GM19043 (cell line): Measurements from ENCODE around the gene KCTD19.
"Not testable (repeated sequence)": the region's sequence is repeated elsewhere in the genome, so short reads cannot be mapped to it uniquely, and the experiment has no call there.

ENCODE experiments used
- ATAC-seq: cut with Tn5 transposase; IDR thresholded peaks from one replicate; pipeline ENCODE4 v1.9.1; 2021; ENCODE audit warnings: low read depth; ENCODE audit not compliant: unreplicated experiment

Gene KCTD19

DNA sequence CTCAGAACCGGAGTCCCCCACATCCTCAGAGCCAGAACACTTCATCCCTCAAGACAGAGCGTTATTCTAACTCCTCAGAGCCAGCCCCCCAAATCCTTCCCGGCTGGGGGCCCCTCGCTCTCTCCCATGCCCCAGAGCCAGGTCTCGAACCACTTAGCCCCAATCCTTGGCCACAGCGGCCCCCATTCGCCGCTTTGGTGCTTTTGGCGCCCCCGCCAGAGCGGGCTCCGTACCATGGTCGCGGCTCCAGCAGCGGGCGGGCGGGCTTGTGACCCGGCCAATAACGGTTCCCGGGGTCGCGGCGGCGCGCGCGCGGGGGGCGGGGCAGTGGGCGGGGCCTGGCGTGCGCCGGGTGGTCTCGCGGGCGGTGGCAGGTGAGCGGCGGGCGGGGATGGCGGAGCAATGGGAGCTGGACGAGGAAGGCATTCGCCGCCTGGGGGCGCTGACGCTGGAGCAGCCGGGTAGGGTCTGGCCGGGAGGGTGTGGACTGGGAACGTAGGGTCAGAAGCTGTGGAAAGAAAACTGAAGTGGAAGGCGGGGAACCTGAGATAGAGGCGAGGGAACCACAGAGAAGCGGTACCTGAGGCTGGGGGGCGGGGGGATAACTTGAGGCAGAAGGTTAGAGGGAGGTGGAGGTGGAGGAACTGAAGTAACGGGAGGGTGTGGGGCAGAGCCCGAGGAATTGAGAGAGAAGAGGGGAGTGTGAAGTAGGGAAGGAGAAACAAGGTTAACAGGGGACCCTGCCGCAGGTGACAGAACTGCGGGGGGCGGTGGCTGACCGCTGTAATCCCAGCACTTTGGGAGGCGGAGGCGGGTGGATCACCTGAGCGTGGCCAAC lies at the start of gene KCTD19, which contains the start of gene LRRC36:
KCTD19 (minus strand) TSS at position 270 of the 838 bp plus-strand sequence; CDS start at position 236, 34 bp downstream.
LRRC36 (plus strand) TSS at position 344 of the 838 bp plus-strand sequence; CDS start at position 392, 48 bp downstream.
- ATAC-seq = no peak

DNA sequence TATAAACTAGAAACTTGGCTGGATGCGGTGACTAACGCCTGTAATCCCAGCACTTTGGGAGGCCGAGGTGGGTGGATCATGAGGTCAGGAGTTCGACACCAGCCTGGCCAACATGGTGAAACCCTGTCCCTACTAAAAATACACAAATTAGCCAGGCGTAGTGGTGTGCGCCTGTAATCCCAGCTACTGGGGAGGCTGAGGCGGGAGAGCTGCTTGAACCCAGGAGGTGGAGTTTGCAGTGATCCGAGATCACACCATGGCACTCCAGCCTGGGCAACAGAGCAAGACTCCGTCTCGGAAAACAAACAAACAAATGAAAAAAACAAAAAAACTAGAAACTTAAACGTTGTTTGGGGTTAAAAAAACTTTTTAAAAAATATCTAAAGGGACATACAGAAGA lies 49.5 kb upstream of the KCTD19 start:
- not testable (repeated sequence) for ATAC-seq

DNA sequence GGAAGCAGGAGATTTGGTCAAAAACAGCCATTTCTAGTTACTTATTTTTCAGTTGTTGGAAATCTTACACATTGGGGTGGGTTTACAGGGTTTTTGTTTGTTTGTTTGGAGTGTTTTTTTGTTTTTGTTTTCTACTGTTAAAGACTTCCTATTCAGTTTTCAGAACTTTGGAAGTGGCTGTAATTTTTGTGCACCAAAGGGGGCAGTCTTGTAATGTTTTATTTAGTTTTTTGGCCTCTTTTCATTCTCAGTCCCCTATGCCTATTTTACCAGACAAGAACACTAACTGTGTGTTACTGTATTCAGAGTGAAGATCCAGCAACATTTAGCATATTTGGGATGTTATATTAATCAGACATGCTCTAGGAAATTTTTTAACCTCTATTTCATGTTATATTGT lies 46.1 kb upstream of the KCTD19 start:
- no peak for ATAC-seq

DNA sequence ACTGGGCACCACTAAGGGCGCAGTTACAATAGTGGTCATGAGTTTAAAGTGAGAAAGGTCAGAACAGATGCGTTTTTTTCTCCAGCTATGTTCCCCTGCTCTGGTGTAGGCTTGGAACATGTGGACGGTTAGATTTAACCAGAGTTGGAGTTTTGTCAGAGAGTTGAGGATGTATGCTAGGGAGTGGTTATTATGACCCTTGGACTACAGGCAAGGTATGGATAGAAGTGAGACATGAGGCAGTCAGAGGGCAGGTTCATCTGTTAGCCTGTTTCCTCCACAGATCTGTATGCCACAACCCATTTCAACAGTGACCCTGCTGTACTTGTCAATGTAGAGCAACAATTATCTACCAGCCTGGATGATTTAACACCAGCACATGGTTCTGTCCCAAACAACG lies 44.1 kb upstream of the KCTD19 start:
- ATAC-seq = no peak

DNA sequence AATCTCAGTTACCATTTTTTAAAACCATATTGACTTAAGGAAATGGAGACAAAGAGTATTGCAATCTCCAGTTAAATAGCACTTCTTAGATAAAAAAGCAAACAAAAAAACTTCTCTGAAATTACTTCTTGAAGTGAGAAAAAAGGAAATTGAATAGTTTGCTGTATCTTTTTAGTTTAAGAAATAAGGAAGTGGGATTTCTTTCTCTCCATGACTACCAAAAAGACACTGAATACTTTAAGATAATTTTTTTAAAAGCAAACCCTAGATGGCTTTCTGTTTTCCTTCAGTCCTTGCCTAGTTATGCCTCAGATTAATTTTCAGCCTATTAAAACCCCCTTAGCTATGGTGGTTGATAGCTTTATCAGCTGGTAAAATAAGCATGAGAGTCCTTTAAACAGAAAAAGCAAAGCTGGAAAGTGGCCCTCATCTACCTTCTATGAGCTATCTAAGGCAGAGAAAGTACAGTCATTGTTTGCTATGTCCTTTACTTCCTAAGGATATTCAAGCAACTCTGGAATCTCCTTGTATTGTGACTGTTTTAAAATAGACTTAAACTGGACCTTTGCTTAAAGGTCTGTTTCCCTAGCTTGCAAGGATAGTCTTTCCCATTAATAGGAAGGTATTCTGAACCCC lies 38.2 kb upstream of the KCTD19 start:
- no peak for ATAC-seq

DNA sequence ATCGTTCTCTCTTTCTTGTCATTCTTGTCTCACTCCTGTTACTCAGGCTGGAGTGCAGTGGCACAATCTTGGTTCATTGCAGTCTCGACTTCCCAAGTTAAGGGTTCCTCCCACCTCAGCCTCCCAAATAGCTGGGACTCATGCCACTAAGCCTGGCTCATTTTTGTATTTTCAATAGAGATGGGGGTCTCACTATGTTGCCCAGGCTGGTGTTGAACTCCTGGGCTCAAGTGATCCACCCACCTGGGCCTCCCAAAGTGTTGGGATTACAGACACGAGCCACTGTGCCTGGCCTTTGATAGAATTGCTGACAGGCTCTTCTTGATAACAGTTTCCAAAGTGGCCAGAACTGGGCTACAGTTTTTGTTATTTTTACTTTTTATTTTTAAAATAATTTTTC lies 34.5 kb upstream of the KCTD19 start:
- no peak for ATAC-seq

DNA sequence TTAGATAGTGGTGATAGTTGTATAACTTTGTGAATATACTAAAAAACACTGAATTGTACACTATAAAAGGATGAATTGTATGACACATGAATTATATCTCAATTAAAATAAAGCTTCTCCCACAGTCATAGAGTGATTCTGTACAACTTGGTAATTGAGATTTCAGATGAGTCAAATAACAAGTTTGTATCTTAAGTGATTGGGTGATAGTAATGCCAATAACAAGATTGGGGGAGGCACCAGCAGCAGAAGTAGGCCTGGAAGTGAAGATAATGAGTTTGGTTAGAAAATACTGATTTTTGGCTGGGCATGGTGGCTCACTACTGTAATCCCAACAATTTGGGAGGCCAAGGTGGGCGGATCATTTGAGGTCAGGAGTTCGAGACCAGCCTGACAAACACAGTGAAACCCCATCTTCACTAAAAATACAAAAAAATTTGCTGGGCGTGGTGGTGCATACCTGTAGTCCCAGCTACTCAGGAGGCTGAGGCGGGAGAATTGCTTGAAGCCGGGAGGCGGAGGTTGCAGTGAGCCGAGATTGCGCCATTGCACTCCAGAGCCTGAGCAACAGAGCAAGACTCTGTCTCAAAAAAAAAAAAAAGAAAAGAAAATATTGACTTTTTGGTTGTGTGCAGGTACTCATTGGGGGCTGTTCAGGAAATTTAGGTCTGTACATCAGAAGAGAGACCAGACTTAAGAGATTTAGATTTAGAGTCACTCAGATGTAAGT lies 33.2 kb upstream of the KCTD19 start:
- ATAC-seq = not testable (repeated sequence)

DNA sequence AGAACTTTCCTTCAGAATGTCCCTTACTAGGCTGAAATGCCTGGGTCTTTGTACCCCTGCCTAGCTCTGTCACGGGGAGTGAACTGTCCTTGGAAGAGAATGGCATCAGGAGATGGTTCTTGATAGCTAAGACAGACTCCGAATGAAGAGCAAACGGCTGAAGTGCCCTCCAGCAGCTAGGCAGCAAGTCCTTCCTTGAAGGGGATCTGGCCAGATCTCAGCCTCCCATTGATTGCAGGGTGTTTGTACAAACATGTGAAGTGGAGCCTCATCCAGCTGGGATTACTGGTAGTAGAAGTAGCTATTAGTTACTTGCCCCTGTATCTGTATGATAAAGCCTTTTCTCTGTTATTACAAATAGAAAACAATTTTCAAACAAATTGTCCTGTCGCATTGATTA lies 31.0 kb upstream of the KCTD19 start:
- ATAC-seq = no peak

DNA sequence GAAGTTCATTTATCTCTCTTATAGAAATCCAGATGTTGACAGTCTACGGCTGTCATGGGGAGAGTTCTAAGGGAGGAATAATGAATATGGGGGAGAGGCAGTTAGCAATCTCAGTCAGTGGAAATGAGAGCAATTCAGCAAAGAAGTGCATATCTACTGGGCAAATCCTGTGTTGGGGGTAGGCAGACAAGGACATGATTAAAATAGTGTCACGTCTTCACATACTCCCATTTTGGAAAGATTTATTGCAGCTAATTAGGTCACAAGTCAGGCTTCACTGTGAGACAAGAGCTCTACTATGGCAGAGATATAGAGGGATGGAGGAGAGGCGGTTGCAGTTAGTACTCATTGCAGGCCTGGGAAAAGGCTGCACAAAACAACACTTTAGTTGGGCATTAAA lies 29.9 kb upstream of the KCTD19 start:
- no peak for ATAC-seq

DNA sequence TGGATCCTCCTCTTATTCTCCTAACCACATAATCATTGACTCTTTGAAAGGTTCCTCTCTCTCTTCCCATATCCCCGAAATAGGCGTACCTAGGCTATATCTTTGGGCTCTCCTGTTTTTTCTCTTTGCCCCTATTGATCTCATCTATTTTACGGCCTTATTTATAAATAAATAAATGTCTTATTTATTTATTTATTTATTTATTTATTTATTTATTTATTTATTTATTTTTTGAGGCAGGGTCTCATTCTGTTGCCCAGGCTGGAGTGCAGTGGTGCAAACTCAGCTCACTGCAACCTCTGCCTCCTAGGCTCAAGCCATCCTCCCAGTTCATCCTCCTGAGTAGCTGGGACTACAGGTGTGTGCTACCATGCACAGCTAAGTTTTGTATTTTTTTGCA lies 25.9 kb upstream of the KCTD19 start:
- not testable (repeated sequence) for ATAC-seq

DNA sequence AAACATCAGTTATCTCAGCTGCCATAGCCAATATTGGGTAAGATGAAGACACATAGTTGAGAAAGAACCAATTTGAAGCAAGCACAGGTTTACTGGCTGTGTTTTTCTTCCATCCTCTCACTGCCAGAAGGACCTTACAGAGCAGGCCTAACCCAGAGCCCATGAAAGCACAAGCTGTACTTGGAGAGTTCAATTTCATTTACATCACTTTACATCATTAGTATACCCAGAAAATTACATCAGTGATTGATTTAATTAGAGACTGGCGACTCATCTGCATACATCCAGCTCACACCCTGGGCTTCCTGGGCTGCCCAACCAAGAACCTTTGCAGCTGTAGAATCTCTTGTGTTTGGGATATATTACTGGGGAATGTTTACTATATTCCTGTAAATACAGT lies 23.8 kb upstream of the KCTD19 start:
- ATAC-seq = no peak

DNA sequence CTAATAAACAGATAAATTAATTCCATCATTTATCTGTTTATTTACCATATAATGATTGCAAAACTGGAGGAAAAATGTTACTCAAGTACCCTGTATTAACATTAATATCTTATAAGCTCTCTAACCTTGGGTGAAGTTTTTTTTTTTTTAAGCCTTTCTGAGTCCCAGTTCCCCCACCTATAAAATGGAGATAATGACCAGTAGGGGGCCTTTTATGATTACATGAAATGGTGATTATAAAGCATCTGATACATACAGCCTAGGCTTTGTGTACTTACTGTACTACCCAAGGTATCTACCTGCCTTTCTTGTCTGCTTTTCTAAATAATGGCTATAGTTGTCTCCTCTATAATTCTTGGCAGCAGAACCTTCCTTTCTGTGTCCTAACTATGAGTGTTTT lies 22.6 kb upstream of the KCTD19 start:
- no peak for ATAC-seq

DNA sequence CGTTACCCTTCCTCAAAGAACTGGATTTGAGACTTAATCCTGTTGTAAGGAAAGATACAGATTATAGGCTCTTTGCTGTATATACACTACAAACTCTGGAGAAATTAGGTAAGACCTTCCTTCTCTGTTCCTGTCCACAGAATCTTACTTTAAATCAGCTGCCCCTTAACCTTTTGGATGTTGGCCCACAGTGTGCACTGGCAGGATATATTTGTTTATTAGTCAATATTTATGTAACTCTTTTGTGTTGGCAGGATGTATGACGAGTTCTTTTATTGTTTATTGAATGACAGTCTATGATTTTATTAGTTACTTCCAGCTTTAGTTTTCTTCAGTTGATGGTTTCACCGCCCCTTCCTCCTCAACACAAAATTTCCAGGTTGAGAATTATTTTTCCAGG lies 19.8 kb upstream of the KCTD19 start:
- ATAC-seq = no peak

DNA sequence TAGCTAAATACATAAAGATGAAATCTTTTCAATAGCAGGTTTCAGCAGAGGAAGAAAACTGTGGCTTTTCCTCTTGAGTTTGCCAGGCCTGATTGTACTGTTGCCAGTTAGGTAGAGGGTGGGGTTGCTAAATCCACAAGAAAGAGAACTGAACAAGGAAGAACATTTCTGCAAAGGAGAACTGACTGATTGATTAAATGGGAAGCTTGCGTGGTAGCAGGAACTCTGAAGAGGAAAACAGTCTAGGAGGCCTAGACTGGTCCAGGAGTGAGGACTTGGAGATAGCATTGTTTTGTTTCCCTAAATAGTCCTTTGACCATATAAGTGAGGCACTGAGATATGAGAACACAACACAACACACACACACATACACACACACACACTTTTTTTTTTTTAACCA lies 18.9 kb upstream of the KCTD19 start:
- no peak for ATAC-seq

DNA sequence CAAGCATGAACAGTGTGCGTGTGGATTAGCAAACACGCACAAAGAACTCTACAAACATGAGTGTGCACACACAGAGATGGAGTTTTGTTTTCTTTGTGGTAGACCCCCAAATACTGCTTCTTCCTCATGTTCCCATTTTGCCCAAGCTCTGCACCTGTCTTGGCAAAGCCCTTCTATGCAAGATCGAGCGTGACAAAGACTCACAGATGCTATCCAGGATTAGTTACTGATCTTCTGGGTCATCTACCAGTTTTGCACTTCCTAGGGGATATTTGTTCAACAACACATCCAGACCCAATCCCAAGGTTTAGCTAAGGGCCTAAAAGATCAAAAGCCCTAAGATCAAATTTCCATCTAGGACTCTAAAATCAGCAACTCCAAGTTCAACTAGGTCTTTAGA lies 16.1 kb upstream of the KCTD19 start:
- ATAC-seq = no peak

DNA sequence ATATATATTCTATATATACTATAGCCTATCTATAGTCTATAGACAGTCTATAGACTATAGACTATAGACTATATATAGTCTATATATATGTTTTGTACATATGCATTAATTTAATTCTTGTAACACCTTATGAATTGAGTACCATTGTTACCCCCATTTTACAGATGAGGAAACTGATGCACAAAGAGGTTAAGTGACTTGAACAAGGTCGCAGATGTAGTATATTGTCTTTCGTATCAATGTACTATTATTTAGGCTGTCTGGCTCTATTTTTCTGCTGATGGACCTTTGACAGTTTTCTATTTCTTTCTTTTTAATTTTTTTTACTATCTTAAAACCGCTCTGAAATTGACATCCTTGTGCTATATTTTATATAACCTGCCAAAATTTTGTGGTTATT lies 14.7 kb upstream of the KCTD19 start:
- no peak for ATAC-seq

DNA sequence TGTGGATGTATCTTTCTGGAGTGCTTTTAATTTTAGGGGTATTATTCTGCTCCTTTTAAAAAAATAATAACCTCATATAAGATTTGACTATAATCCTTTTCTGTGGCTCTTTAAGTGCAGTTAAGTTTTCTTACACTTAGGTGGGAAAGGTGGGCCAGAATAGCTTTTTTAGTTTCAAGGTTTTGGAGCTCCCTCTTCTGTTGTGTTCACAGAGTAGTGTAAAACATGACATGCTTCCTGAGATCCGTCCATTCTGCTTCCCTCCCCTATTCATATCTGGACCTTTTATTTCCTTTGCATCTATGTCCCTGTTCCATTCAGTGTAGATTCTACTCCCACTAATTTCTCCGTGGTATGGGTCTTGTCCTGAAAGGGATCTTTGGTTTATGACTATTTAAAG lies 12.9 kb upstream of the KCTD19 start:
- no peak for ATAC-seq

DNA sequence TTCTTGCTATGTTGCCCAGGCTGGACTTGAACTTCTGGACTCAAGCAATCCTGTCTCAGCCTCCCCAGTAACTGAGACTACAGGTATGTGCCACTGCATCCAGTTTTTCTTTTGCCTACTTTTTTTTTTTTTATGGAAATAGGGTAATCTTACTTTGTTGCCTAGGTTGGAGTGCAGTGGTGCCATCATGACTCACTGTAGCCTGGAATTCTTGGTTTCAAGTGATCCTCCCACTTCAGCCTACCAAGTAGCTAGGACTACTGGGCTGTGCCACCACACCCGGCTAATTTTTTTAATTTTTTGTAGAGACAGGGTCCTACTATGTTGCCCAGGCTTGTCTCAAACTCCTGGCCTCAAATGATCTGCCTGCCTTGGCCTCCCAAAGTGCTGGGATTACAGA lies 10.1 kb upstream of the KCTD19 start:
- ATAC-seq = no peak

DNA sequence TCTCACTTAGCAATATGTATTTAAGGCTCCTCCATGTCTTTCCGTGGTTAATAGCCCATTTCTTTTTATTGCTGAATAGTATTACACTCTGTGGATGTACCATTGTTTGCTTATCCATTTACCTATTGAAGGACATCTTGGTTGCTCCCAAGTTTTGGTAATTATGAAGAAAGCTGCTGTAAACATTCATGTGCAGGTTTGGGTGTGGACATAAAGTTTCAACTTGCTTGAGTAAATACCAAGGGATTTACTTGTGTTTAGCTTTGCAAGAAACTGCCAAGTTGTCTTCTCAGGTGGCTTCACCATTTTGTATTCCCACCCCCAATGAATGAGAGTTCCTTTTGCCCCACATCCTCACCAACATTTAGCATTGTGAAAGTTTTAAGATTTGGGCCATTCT lies 9.6 kb upstream of the KCTD19 start:
- ATAC-seq = no peak

DNA sequence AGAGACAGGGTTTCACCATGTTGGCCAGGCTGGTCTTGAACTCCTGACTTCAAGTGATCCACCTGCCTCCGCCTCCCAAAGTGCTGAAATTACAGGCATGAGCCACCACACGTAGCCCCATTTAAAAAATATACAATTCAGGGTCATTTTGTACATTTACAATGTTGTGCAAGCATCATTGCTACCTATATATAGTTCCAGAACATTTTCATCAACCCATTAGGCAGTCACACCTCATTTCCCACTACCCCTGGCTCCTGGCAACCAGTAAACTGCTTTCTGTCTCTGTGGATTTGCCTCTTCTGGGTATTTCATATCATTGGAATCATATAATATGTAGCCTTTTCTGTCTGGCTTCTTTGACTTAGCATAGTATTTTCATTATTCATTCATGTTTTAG lies 6.8 kb upstream of the KCTD19 start:
- no peak for ATAC-seq

DNA sequence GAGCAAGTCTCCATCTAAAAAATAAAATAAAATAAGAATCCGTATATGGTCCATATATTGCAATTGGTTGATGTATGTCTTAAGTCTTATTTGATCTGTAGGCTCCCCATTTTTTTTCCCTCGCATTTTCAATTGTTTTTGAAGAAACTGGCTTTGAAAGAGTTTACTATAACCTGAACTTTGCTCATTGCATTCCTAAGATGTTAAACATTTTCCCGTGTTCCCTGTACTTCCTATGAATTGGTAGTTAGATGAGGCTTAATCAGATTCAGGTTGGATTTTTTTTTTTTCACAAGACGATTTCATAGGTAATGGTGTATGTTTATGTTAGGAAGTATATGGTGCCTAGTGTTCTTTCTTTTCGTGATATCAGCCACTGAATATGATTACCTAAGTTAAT lies 3.4 kb upstream of the KCTD19 start:
- no peak for ATAC-seq
